CD14-positive monocyte (primary cell): ENCODE results near the gene C19orf85. TPM values are rescaled to one million over a fixed set of nuclear protein-coding genes. Genes with fewer than 3 reads are reported as not detected.

Experiments used
- DNase-seq, 3 donors: peaks; one replicate each; pipeline ENCODE4 v3.0.0-alpha.2; 2011 to 2022
- H2AFZ ChIP-seq: 2 replicates; pipeline ENCODE4 v1.6.0; 2012; ENCODE audit warnings: mild to moderate bottlenecking, low read depth, low read length, inconsistent platforms; ENCODE audit not compliant: insufficient read depth, poor library complexity, severe bottlenecking
- H3K27ac ChIP-seq, 2 donors: 1 replicate in 1 of 2; 2 replicates in 1 of 2; pipeline ENCODE4 v1.5.1; 2012 to 2013; ENCODE audit warnings: low read length in 2 of 2, control low read depth in 1 of 2, inconsistent platforms in 1 of 2, low read depth in 1 of 2, mild to moderate bottlenecking in 1 of 2
- H3K27me3 ChIP-seq, 2 donors: one replicate each; pipeline versions ENCODE4 v1.6.0 to v1.6.1; 2011 to 2013; ENCODE audit warnings: low read length in 2 of 2; ENCODE audit not compliant: control insufficient read depth in 2 of 2, insufficient read depth in 2 of 2
- H3K36me3 ChIP-seq, 2 donors: replicated peaks in 1 of 2; 1 replicate in 1 of 2; 2 replicates in 1 of 2; pipeline versions ENCODE4 v1.5.1 to v1.6.1; 2012 to 2013; ENCODE audit warnings: low read length in 2 of 2, control low read depth in 1 of 2, inconsistent platforms in 1 of 2, mild to moderate bottlenecking in 1 of 2; ENCODE audit not compliant: insufficient read depth in 2 of 2, control insufficient read depth in 1 of 2
- H3K4me1 ChIP-seq, 2 donors: 1 replicate in 1 of 2; 2 replicates in 1 of 2; pipeline versions ENCODE4 v1.5.1 to v1.6.1; 2012 to 2013; ENCODE audit warnings: low read length in 2 of 2, control low read depth in 1 of 2, inconsistent platforms in 1 of 2, mild to moderate bottlenecking in 1 of 2, moderate library complexity in 1 of 2; ENCODE audit not compliant: insufficient read depth in 2 of 2, control insufficient read depth in 1 of 2
- H3K4me2 ChIP-seq: replicated peaks from 2 replicates; pipeline ENCODE3; 2012; ENCODE audit warnings: low read length, moderate library complexity, mild to moderate bottlenecking; ENCODE audit not compliant: poor library complexity, severe bottlenecking; ENCODE audit errors: extremely low read depth
- H3K4me3 ChIP-seq, 3 experiments: fragments of 200-600 bp in 1 of 3; sonication (generic) in 1 of 3; replicated peaks in 1 of 3; 1 replicate in 2 of 3; 2 replicates in 1 of 3; pipeline ENCODE4 v1.5.1; 2011 to 2013; ENCODE audit warnings: low read length in 3 of 3, mild to moderate bottlenecking in 3 of 3, control low read depth in 2 of 3, low read depth in 2 of 3, inconsistent platforms in 1 of 3, moderate library complexity in 1 of 3
- H3K79me2 ChIP-seq: 2 replicates; pipeline ENCODE4 v1.6.0; 2012; ENCODE audit warnings: mild to moderate bottlenecking, control low read depth, inconsistent platforms, low read length, moderate library complexity; ENCODE audit not compliant: insufficient read depth
- H3K9ac ChIP-seq: 2 replicates; pipeline ENCODE4 v1.6.0; 2017; ENCODE audit warnings: low read length, mild to moderate bottlenecking; ENCODE audit not compliant: insufficient read depth, poor library complexity, severe bottlenecking
- H3K9me3 ChIP-seq, 2 donors: replicated peaks in 1 of 2; 1 replicate in 1 of 2; 2 replicates in 1 of 2; pipeline versions ENCODE4 v1.5.1 to v1.6.1; 2012 to 2013; ENCODE audit warnings: low read length in 2 of 2, control low read depth in 1 of 2; ENCODE audit not compliant: control insufficient read depth in 1 of 2, insufficient read depth in 1 of 2
- H4K20me1 ChIP-seq: 2 replicates; pipeline ENCODE4 v1.6.0; 2012; ENCODE audit warnings: mild to moderate bottlenecking, low read length, control low read depth, moderate library complexity; ENCODE audit not compliant: insufficient read depth
- H3K27ac Mint-ChIP-seq, 7 donors: one replicate each; pipeline ENCODE4 v1.8.0; 2020; ENCODE audit warnings: mild to moderate bottlenecking in 7 of 7, mixed read lengths in 7 of 7, moderate library complexity in 6 of 7, inconsistent platforms in 2 of 7
- H3K27me3 Mint-ChIP-seq, 3 donors: one replicate each; pipeline ENCODE4 v1.8.0; 2021 to 2022; ENCODE audit warnings: low read depth in 3 of 3, mild to moderate bottlenecking in 3 of 3, mixed read lengths in 3 of 3, moderate library complexity in 3 of 3, inconsistent platforms in 1 of 3
- H3K36me3 Mint-ChIP-seq, 2 donors: one replicate each; pipeline ENCODE4 v1.8.0; 2020; ENCODE audit warnings: mixed read lengths in 2 of 2, inconsistent platforms in 1 of 2, mild to moderate bottlenecking in 1 of 2
- H3K4me1 Mint-ChIP-seq: one replicate; pipeline ENCODE4 v1.8.0; 2020; ENCODE audit warnings: mild to moderate bottlenecking, mixed read lengths
- H3K4me3 Mint-ChIP-seq, 2 donors: one replicate each; pipeline ENCODE4 v1.8.0; 2020; ENCODE audit warnings: mild to moderate bottlenecking in 2 of 2, mixed read lengths in 2 of 2, moderate library complexity in 1 of 2
- H3K9me3 Mint-ChIP-seq, 7 donors: one replicate each; pipeline ENCODE4 v1.8.0; 2020 to 2022; ENCODE audit warnings: mixed read lengths in 7 of 7, mild to moderate bottlenecking in 6 of 7, moderate library complexity in 6 of 7, inconsistent platforms in 2 of 7
- CTCF ChIP-seq: fragments of 200-600 bp; IDR thresholded peaks from one replicate; pipeline ENCODE4 v1.8.0; 2022; ENCODE audit warnings: antibody characterized with exemption, mild to moderate bottlenecking
- WGBS: methylation state at CpG from one replicate; pipeline ENCODE4 v1.1.5; 2013; ENCODE audit warnings: missing lambda C conversion rate; ENCODE audit not compliant: insufficient coverage; 5-methylcytosine and 5-hydroxymethylcytosine counted together
- intact Hi-C, 2 donors: fragments of 100-400 bp; cut with micrococcal nuclease; formaldehyde crosslinking; loops; one replicate each; pipeline versions ENCODE4 v1.15.0 to v1.15.1; 2023
- polyA plus RNA-seq, 3 donors: library from polyadenylated mRNA; depleted of rRNA in 1 of 3; unstranded in 2 of 3; stranded (reverse) in 1 of 3; fragments of 300-500 nt in 2 of 3; fragments of >200 nt in 1 of 3; fragmentation: Illumina TruSeq in 2 of 3; gene quantifications; 1 replicate in 2 of 3; 2 replicates in 1 of 3; pipeline ENCODE4 v1.2.3, GENCODE V29; 2012 to 2021

C19orf85 gene
- polyA plus RNA-seq, 3 donors, result not detected

- H3K36me3 Mint-ChIP-seq, result no peaks in the 10 kb centered on the region
- no peak for TF ChIP-seq CTCF
- DNase-seq, result no peak
- no peak overlapping the region for H3K4me3 Mint-ChIP-seq
- no peak overlapping the region for H3K9ac ChIP-seq
- H3K4me1 ChIP-seq, result no peaks in the 10 kb centered on the region
- peaks cover 5 to 26% of the 10 kb centered on the region in 2 donors for H3K27me3 ChIP-seq
- peaks cover 21 to 36% (median 28%) of the 10 kb centered on the region in 3 donors for H3K27me3 Mint-ChIP-seq
- WGBS, result 18% methylated on average over 48 of the region's 48 CpGs
- H3K27ac ChIP-seq, result no peak overlapping the region
- H3K9me3 ChIP-seq, result peaks cover 0 to 13% of the 10 kb centered on the region in 2 donors
- intact Hi-C loops, result no loop called here
- H3K4me1 Mint-ChIP-seq, result no peaks in the 10 kb centered on the region
- no peak overlapping the region for H3K27ac Mint-ChIP-seq
- H3K4me2 ChIP-seq, result no peak overlapping the region
- no peaks in the 10 kb centered on the region for H3K79me2 ChIP-seq
- peaks cover 0 to 17% (median 10%) of the 10 kb centered on the region in 7 donors for H3K9me3 Mint-ChIP-seq
- no peaks in the 10 kb centered on the region for H3K36me3 ChIP-seq
- no peaks in the 10 kb centered on the region for H4K20me1 ChIP-seq
- H2AFZ ChIP-seq, result no peak overlapping the region
- no peak overlapping the region for H3K4me3 ChIP-seq
These were observed 31.3 kb downstream of the C19orf85 start for GRCh38 chr19:55433292-55433691.

GRCh38 chr19:55432241-55432959 lies 32.2 kb downstream of the C19orf85 start:
- TF ChIP-seq CTCF, result no peak
- Histone ChIP-seq H3K79me2 (no peaks in the 10 kb centered on the region), H3K4me1 (no peaks in the 10 kb centered on the region), H3K27me3 (peaks cover 5 to 25% of the 10 kb centered on the region in 2 donors), H3K27ac (no peak overlapping the region), H3K4me3 (no peak overlapping the region), H2AFZ (no peak overlapping the region), H3K9me3 (peaks cover 0 to 13% of the 10 kb centered on the region in 2 donors), H3K4me2 (no peak overlapping the region), H3K36me3 (no peaks in the 10 kb centered on the region), H3K9ac (no peak overlapping the region), H4K20me1 (no peaks in the 10 kb centered on the region)
- WGBS, result 88% methylated on average over 13 of the region's 14 CpGs
- no peaks in the 10 kb centered on the region for H3K4me1 Mint-ChIP-seq
- no peak overlapping the region for H3K27ac Mint-ChIP-seq
- peaks cover 17 to 36% (median 30%) of the 10 kb centered on the region in 3 donors for H3K27me3 Mint-ChIP-seq
- peaks cover 0 to 16% (median 10%) of the 10 kb centered on the region in 7 donors for H3K9me3 Mint-ChIP-seq
- DNase-seq, result no peak
- no peaks in the 10 kb centered on the region for H3K36me3 Mint-ChIP-seq
- intact Hi-C loops, result no loop called here
- peak overlapping the region in 1 of 2 donors; percentile 55 for H3K4me3 Mint-ChIP-seq
